HCT116 (cell line): ENCODE measurements around the gene EFEMP2. TPM values are rescaled to one million over a fixed set of nuclear protein-coding genes. Genes with fewer than 3 reads are reported as not detected.

Experiments used
- ATAC-seq: fragments of 200-7000 bp; cut with Tn5 transposase; 2 replicates; pipeline ENCODE4 v1.9.1; 2020; ENCODE audit warnings: mild to moderate bottlenecking, moderate library complexity
- BruUV-seq: library from RNA; stranded (reverse); fragments of 400-500 nt; replicated peaks from 2 replicates; lab custom pipeline; 2021; lab: Mats Ljungman, UMichigan
- CTCF ChIA-PET: fragments of 300-600 bp; sonication (Branson Sonifier 250); formaldehyde crosslinking; loops from one replicate; lab custom pipeline; 2021; ENCODE audit warnings: antibody characterized with exemption; lab: Charles Lee
- POLR2A ChIA-PET: fragments of 300-600, 350-600 bp; sonication (Branson Sonifier 250); formaldehyde crosslinking; loops from one replicate; lab custom pipeline; 2021; ENCODE audit warnings: antibody characterized with exemption; lab: Charles Lee
- RAD21 ChIA-PET, 2 experiments: fragments of 300-600 bp; sonication (Branson Sonifier 250); formaldehyde crosslinking; loops; one replicate each; lab custom pipeline; 2023; ENCODE audit warnings: low total read pairs in 2 of 2; ENCODE audit not compliant: uncharacterized antibody in 2 of 2, unreplicated experiment in 2 of 2, low non-redundant PET in 1 of 2; lab: Charles Lee
- DNase-seq: peaks from one replicate; pipeline ENCODE4 v3.0.0-alpha.2; 2010; ENCODE audit warnings: low read depth, low spot score
- H2AFZ ChIP-seq: fragments of 200-600 bp; shearing (Covaris generic), sonication (generic); 2 replicates; pipeline ENCODE4 v1.6.1; 2017; ENCODE audit warnings: low read depth, mixed run types, mixed read lengths, antibody characterized with exemption, low read length; ENCODE audit not compliant: poor library complexity, severe bottlenecking
- H3K27ac ChIP-seq: 2 replicates; pipeline ENCODE4 v1.5.1; 2012; ENCODE audit warnings: low read depth, low read length
- H3K27me3 ChIP-seq: fragments of 200-600 bp; sonication (generic); 2 replicates; pipeline ENCODE4 v1.6.1; 2016; ENCODE audit warnings: mixed run types, low read length, mixed read lengths; ENCODE audit not compliant: insufficient read depth
- H3K36me3 ChIP-seq, 2 experiments: fragments of 200-500 bp in 1 of 2; fragments of 200-600 bp in 1 of 2; sonication (Bioruptor generic) in 1 of 2; sonication (generic) in 1 of 2; 2 replicates each; pipeline versions ENCODE4 v1.5.1 to v1.6.1; 2014 to 2016; ENCODE audit warnings: low read length in 2 of 2, inconsistent platforms in 1 of 2, mixed read lengths in 1 of 2, mixed run types in 1 of 2; ENCODE audit not compliant: insufficient read depth in 2 of 2, control insufficient read depth in 1 of 2
- H3K4me1 ChIP-seq, 2 experiments: fragments of 200-600 bp in 1 of 2; sonication (generic) in 1 of 2; 2 replicates each; pipeline versions ENCODE4 v1.5.1 to v1.6.1; 2012 to 2017; ENCODE audit warnings: low read length in 2 of 2, inconsistent platforms in 1 of 2, mild to moderate bottlenecking in 1 of 2, mixed read lengths in 1 of 2, mixed run types in 1 of 2, moderate library complexity in 1 of 2; ENCODE audit not compliant: insufficient read depth in 2 of 2, control insufficient read depth in 1 of 2
- H3K4me2 ChIP-seq: fragments of 200-600 bp; sonication (generic); 2 replicates; pipeline ENCODE4 v1.6.1; 2017; ENCODE audit warnings: mixed run types, low read length, mixed read lengths
- H3K4me3 ChIP-seq, 2 experiments: fragments of 200-600 bp in 1 of 2; sonication (generic) in 1 of 2; replicated peaks in 1 of 2; 2 replicates each; pipeline ENCODE4 v1.5.1; 2011 to 2016; ENCODE audit warnings: low read length in 2 of 2, control low read depth in 1 of 2, low read depth in 1 of 2, mild to moderate bottlenecking in 1 of 2, mixed read lengths in 1 of 2, mixed run types in 1 of 2
- H3K79me2 ChIP-seq: fragments of 200-600 bp; sonication (generic); 2 replicates; pipeline ENCODE4 v1.6.1; 2017; ENCODE audit warnings: mild to moderate bottlenecking, mixed run types, low read length, moderate library complexity, mixed read lengths; ENCODE audit not compliant: insufficient read depth
- H3K9ac ChIP-seq: fragments of 200-600 bp; sonication (generic); 2 replicates; pipeline ENCODE4 v1.6.1; 2016; ENCODE audit warnings: low read length, mixed read lengths
- H3K9me2 ChIP-seq: fragments of 200-600 bp; sonication (generic), shearing (Covaris generic); 2 replicates; pipeline ENCODE4 v1.6.1; 2017; ENCODE audit warnings: mixed run types, mild to moderate bottlenecking, moderate library complexity; ENCODE audit not compliant: insufficient read depth
- H3K9me3 ChIP-seq, 2 experiments: fragments of 200-500 bp in 1 of 2; fragments of 200-600 bp in 1 of 2; sonication (Bioruptor generic) in 1 of 2; sonication (generic) in 1 of 2; 2 replicates each; pipeline ENCODE4 v1.6.1; 2014 to 2017; ENCODE audit warnings: low read length in 2 of 2, mixed read lengths in 2 of 2, inconsistent platforms in 1 of 2, low read depth in 1 of 2, mild to moderate bottlenecking in 1 of 2, mixed run types in 1 of 2, moderate library complexity in 1 of 2; ENCODE audit not compliant: control insufficient read depth in 1 of 2, insufficient read depth in 1 of 2
- H4K20me1 ChIP-seq: fragments of 200-600 bp; sonication (generic), shearing (Covaris generic); 2 replicates; pipeline ENCODE4 v1.6.1; 2017; ENCODE audit warnings: mixed run types, mild to moderate bottlenecking, moderate library complexity; ENCODE audit not compliant: insufficient read depth
- ATF3 ChIP-seq: IDR thresholded peaks from 2 replicates; pipeline ENCODE4 v1.6.1; 2012
- CBX3 ChIP-seq: IDR thresholded peaks from 2 replicates; pipeline ENCODE4 v1.6.1; 2012; ENCODE audit warnings: low read depth
- CTCF ChIP-seq, 3 experiments: fragments of 200-600 bp in 1 of 3; sonication (generic) in 1 of 3; IDR thresholded peaks in 2 of 3; conservative IDR thresholded peaks in 1 of 3; 2 replicates each; pipeline ENCODE4 v1.5.1; 2012 to 2017; ENCODE audit warnings: low read depth in 2 of 3, low read length in 2 of 3, antibody characterized with exemption in 1 of 3, borderline replicate concordance in 1 of 3, control low read depth in 1 of 3, mild to moderate bottlenecking in 1 of 3, mixed read lengths in 1 of 3, mixed run types in 1 of 3, moderate library complexity in 1 of 3; ENCODE audit not compliant: insufficient read depth in 1 of 3
- ELF1 ChIP-seq: IDR thresholded peaks from 2 replicates; pipeline ENCODE4 v1.6.1; 2012; ENCODE audit warnings: low read depth, borderline replicate concordance
- EZH2 ChIP-seq: fragments of 200-600 bp; sonication (generic); IDR thresholded peaks from 2 replicates; pipeline ENCODE4 v1.6.1; 2017; ENCODE audit warnings: antibody characterized with exemption, mixed run types
- POLR2A ChIP-seq: IDR thresholded peaks from 2 replicates; pipeline ENCODE4 v1.7.0; 2011; ENCODE audit warnings: borderline replicate concordance; ENCODE audit not compliant: insufficient read depth, insufficient read length; ENCODE audit errors: extremely low read depth
- POLR2AphosphoS5 ChIP-seq: IDR thresholded peaks from 2 replicates; pipeline ENCODE4 v1.6.1; 2011; ENCODE audit warnings: mild to moderate bottlenecking, low read depth, low read length, moderate library complexity
- REST ChIP-seq: IDR thresholded peaks from 2 replicates; pipeline ENCODE4 v1.6.1; 2012; ENCODE audit warnings: low read depth
- TCF7L2 ChIP-seq: IDR thresholded peaks from 2 replicates; pipeline ENCODE4 v1.7.0; 2011; ENCODE audit warnings: borderline replicate concordance, inconsistent platforms; ENCODE audit not compliant: insufficient read depth, insufficient read length; ENCODE audit errors: extremely low read depth
- YY1 ChIP-seq: IDR thresholded peaks from 2 replicates; pipeline ENCODE4 v1.6.1; 2011; ENCODE audit warnings: low read length, low read depth, moderate library complexity, mild to moderate bottlenecking; ENCODE audit not compliant: insufficient replicate concordance; ENCODE audit errors: extremely low read depth
- ZBTB33 ChIP-seq: IDR thresholded peaks from 2 replicates; pipeline ENCODE4 v1.6.1; 2011; ENCODE audit warnings: mild to moderate bottlenecking, low read length, moderate library complexity; ENCODE audit not compliant: insufficient replicate concordance; ENCODE audit errors: extremely low read depth
- ZFX ChIP-seq: fragments of 450-650 bp; IDR thresholded peaks from 2 replicates; pipeline ENCODE4 v1.6.1; 2017
- intact Hi-C: fragments of 100-400 bp; cut with micrococcal nuclease; formaldehyde crosslinking; loops from 2 replicates; pipeline ENCODE4 v1.10.0; 2022
- total RNA-seq: library from RNA; stranded (reverse); gene quantifications from one replicate; pipeline ENCODE4 v1.2.1, GENCODE V29; 2021; ENCODE audit not compliant: unreplicated experiment

The EFEMP2 gene
- total RNA-seq, 1 experiment from 2014 or later = 8.4 TPM

GRCh38 chr11:65900899-65901180 is 28.2 kb upstream of the EFEMP2 start (continued):
- TF ChIP-seq ZBTB33 (no peak), EZH2 (no peak)

- ChIA-PET CTCF (interaction anchor here (0.9 to 1.2 kb wide), 4 partner anchors 9 to 16 kb away, joined by 5 to 6 read pairs (median 6); partner anchors contain the start of genes CCDC85B and FIBP), RAD21 (no interaction called here), POLR2A (interaction anchor here (1.2 to 10.9 kb wide), 5 partner anchors 10 to 41 kb away, joined by 6 to 124 read pairs (median 30); partner anchors contain the start of genes CCDC85B, FIBP and MUS81)
- intact Hi-C loops = loop anchor here (1.0 kb wide), 1 partner anchor 16 kb away; no protein-coding TSS in a partner anchor
- Histone ChIP-seq H3K9me3 (no peaks in the 10 kb centered on the region), H2AFZ (no peak within 1 kb of the TSS), H3K4me2 (peak within 1 kb of the TSS; percentile 71), H3K36me3 (peaks cover 6 to 38% of the 10 kb centered on the region in 2 experiments; a peak in 3 of 4 replicates), H4K20me1 (peaks cover 23% of the 10 kb centered on the region; the same call in 1 of the 2 replicates), H3K4me1 (peaks cover 51 to 85% of the 10 kb centered on the region in 2 experiments), H3K79me2 (peaks cover 57% of the 10 kb centered on the region), H3K27ac (peak within 1 kb of the TSS; percentile 99), H3K9ac (peak within 1 kb of the TSS; percentile 99), H3K4me3 (peak within 1 kb of the TSS; percentile 90 to 98), H3K9me2 (no peaks in the 10 kb centered on the region), H3K27me3 (no peaks in the 10 kb centered on the region)
- BruUV-seq = no TSS peak
- peak; percentile 97 for DNase-seq
- ATAC-seq = peak; percentile 79
- no peak for TF ChIP-seq CTCF (IDR thresholded peaks at IDR 0.05 in 2 of 3, conservative IDR thresholded peaks at IDR 0.05 in 1 of 3; ENCODE audit: borderline replicate concordance in 1 of 3, insufficient read depth in 1 of 3, low read depth in 2 of 3, low read length in 2 of 3)
- peak; percentile 99 for TF ChIP-seq POLR2AphosphoS5
- peak; percentile 39; the same call in 1 of the 2 replicates for TF ChIP-seq ZFX
- no peak for TF ChIP-seq ELF1
- peak; percentile 97 for TF ChIP-seq POLR2A
- TF ChIP-seq REST = no peak
- no peak for TF ChIP-seq ATF3
- peak; percentile 4 for TF ChIP-seq YY1
- no peak for TF ChIP-seq CBX3
- peak; percentile 50 for TF ChIP-seq TCF7L2
These were observed 27.7 kb upstream of the EFEMP2 start, which contains the start of gene FOSL1 for GRCh38 chr11:65900125-65900898. TSS of gene FOSL1 (minus strand) at chr11:65900388. CDS start at chr11:65900339, 49 bp downstream.
